Naive thymus-derived CD8-positive, alpha-beta T cell (primary cell): ENCODE data around the gene LTBP1. TPM values are rescaled to one million over a fixed set of nuclear protein-coding genes. Genes with fewer than 3 reads are reported as not detected.
A peak's percentile ranks its signal among the peaks of the same experiment; 100 is the strongest.

ENCODE experiments used
- ATAC-seq, 2 donors: fragments of 150-1000 bp; cut with Tn5 transposase in 1 of 2; sonication (Bioruptor Pico), chemical (Tn5 transposase) in 1 of 2; 1 replicate in 1 of 2; 2 replicates in 1 of 2; pipeline ENCODE4 v1.10.0; 2021; ENCODE audit warnings: mild to moderate bottlenecking in 2 of 2, moderate library complexity in 2 of 2
- POLR2A ChIA-PET: fragments of 350-600 bp; sonication (Branson Sonifier 250); formaldehyde crosslinking; loops from one replicate; lab custom pipeline; 2021; ENCODE audit warnings: antibody characterized with exemption; lab: Charles Lee
- DNase-seq, 10 donors: peaks; one replicate each; pipeline versions ENCODE4 v3.0.0 to v3.0.0-alpha.2; 2020 to 2022
- H3K27ac Mint-ChIP-seq, 10 donors: one replicate each; pipeline ENCODE4 v1.8.0; 2020 to 2022; ENCODE audit warnings: mild to moderate bottlenecking in 10 of 10, mixed read lengths in 10 of 10, moderate library complexity in 4 of 10, inconsistent platforms in 1 of 10
- H3K27me3 Mint-ChIP-seq, 5 donors: one replicate each; pipeline ENCODE4 v1.8.0; 2021 to 2022; ENCODE audit warnings: mixed read lengths in 5 of 5
- H3K36me3 Mint-ChIP-seq, 3 donors: one replicate each; pipeline ENCODE4 v1.8.0; 2020 to 2022; ENCODE audit warnings: mixed read lengths in 3 of 3, mild to moderate bottlenecking in 2 of 3, inconsistent platforms in 1 of 3
- H3K4me1 Mint-ChIP-seq, 4 donors: one replicate each; pipeline ENCODE4 v1.8.0; 2021 to 2022; ENCODE audit warnings: mixed read lengths in 4 of 4
- H3K4me3 Mint-ChIP-seq, 10 donors: one replicate each; pipeline ENCODE4 v1.8.0; 2020 to 2022; ENCODE audit warnings: mild to moderate bottlenecking in 10 of 10, mixed read lengths in 10 of 10, moderate library complexity in 6 of 10, inconsistent platforms in 1 of 10
- H3K9me3 Mint-ChIP-seq, 9 donors: one replicate each; pipeline ENCODE4 v1.8.0; 2020 to 2022; ENCODE audit warnings: mixed read lengths in 9 of 9, mild to moderate bottlenecking in 3 of 9, inconsistent platforms in 1 of 9, moderate library complexity in 1 of 9
- polyA plus RNA-seq, 3 donors: library from polyadenylated mRNA; unstranded; fragments of 300-500 nt; fragmentation: Illumina TruSeq; gene quantifications; one replicate each; pipeline ENCODE4 v1.2.3, GENCODE V29; 2021
- total RNA-seq, 8 experiments: library from RNA in 2 of 8; stranded (reverse) in 2 of 8; gene quantifications; one replicate each; pipeline ENCODE4 v1.2.3 and lab custom pipeline; 2021 to 2026

Gene LTBP1
- total and polyA plus RNA-seq, 5 experiments from 2014 or later: 0.02 TPM; not detected in 4

DNA sequence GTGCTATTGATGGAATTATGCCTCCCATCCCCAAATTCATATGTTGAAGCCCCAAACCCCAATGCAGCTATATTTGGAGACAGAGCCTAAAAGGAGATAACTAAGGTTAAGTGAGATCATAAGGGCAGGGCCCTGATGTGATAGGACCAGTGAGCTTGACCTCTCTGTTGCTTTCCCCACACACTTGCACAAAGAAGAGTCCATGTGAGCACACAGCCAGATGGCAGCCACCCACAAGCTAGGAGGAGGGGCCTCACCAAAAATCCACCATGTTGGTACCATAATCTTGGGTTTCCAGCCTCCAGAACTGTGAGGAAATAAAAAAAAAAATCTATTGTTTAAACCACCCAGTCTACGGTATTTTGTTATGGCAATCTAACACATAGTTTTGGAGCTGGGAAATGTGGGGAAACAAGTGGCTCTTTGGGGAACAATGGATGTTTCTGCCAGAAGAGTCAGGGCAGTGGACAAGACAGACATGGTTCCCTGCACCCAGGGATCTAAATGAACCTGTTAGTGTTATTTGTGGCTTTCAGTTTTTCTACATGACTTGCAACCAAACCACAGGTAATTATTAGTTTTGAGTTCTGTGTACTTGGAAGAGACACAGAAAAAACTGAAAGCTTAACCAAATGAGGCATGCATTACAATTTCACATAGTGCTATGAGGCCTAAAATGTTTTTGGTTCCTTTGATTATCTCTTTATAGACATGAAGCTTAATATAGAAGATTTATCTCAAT, 259.1 kb downstream of the LTBP1 start:
- H3K27me3 Mint-ChIP-seq: peaks cover 0 to 1% (median 0%) of the 10 kb centered on the region in 5 donors
- DNase-seq: no peak
- ATAC-seq: no peak
- H3K4me1 Mint-ChIP-seq: no peaks in the 10 kb centered on the region
- no peak overlapping the region for H3K27ac Mint-ChIP-seq
- no peak overlapping the region for H3K4me3 Mint-ChIP-seq
- H3K9me3 Mint-ChIP-seq: no peaks in the 10 kb centered on the region
- no peaks in the 10 kb centered on the region for H3K36me3 Mint-ChIP-seq
- POLR2A ChIA-PET: no interaction called here

DNA sequence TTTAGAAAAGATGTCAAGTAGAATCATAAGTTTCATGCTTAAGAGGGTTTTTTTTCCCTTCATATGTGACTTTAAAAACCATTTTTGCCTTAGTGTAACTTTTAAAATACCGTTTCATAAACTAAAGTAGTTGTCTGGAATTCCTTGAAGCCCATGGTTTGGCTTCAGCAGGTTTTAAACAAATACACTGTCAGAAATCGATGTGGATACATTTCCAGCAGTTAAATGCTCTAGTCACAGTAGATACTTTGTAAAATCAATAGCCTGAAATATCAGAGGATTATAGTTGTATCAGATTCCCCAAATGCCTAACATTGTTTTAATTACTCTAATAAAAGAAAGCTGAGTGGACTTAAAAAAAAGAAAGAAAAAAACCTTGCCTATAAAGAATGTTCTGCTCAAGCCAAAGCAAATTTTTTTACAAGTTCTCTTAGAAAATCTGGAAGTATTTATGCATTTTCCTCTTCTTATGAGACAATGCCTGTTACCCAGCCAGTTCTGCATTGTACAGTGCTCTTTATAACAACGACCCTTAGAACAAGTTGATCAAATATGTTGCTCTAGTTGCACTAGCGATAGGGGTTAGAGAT, 260.5 kb downstream of the LTBP1 start:
- ATAC-seq: no peak
- H3K27ac Mint-ChIP-seq: no peak overlapping the region
- H3K27me3 Mint-ChIP-seq: peaks cover 0 to 2% (median 0%) of the 10 kb centered on the region in 5 donors
- no peaks in the 10 kb centered on the region for H3K9me3 Mint-ChIP-seq
- no peaks in the 10 kb centered on the region for H3K4me1 Mint-ChIP-seq
- no peak for DNase-seq
- POLR2A ChIA-PET: no interaction called here
- H3K36me3 Mint-ChIP-seq: no peaks in the 10 kb centered on the region
- H3K4me3 Mint-ChIP-seq: no peak overlapping the region

GRCh38 chr2:33208400-33208799, 261.6 kb downstream of the LTBP1 start:
- no peaks in the 10 kb centered on the region for H3K4me1 Mint-ChIP-seq
- POLR2A ChIA-PET: no interaction called here
- DNase-seq (no peak), ATAC-seq (no peak)
- H3K9me3 Mint-ChIP-seq: no peaks in the 10 kb centered on the region
- H3K4me3 Mint-ChIP-seq: peak overlapping the region in 1 of 10 donors; percentile 3
- peaks cover 0 to 2% (median 0%) of the 10 kb centered on the region in 5 donors for H3K27me3 Mint-ChIP-seq
- peak overlapping the region in 1 of 10 donors; percentile 16 for H3K27ac Mint-ChIP-seq
- H3K36me3 Mint-ChIP-seq: no peaks in the 10 kb centered on the region

- Mint-ChIP-seq H3K27me3 (peaks cover 0 to 5% (median 1%) of the 10 kb centered on the region in 5 donors), H3K27ac (no peak overlapping the region), H3K36me3 (no peaks in the 10 kb centered on the region), H3K9me3 (no peaks in the 10 kb centered on the region), H3K4me3 (no peak overlapping the region), H3K4me1 (no peaks in the 10 kb centered on the region)
- POLR2A ChIA-PET: no interaction called here
- DNase-seq: no peak
- ATAC-seq: no peak
Observed at GRCh38 chr2:33209976-33210375, 263.2 kb downstream of the LTBP1 start.

- H3K27ac Mint-ChIP-seq: no peak overlapping the region
- no peaks in the 10 kb centered on the region for H3K9me3 Mint-ChIP-seq
- ATAC-seq (no peak), DNase-seq (no peak)
- no peak overlapping the region for H3K4me3 Mint-ChIP-seq
- H3K4me1 Mint-ChIP-seq: no peaks in the 10 kb centered on the region
- POLR2A ChIA-PET: no interaction called here
- H3K36me3 Mint-ChIP-seq: no peaks in the 10 kb centered on the region
- peaks cover 0 to 5% (median 1%) of the 10 kb centered on the region in 5 donors for H3K27me3 Mint-ChIP-seq
Observed at GRCh38 chr2:33210626-33211025, 263.9 kb downstream of the LTBP1 start.

GRCh38 chr2:33212151-33212550, 265.4 kb downstream of the LTBP1 start:
- no peaks in the 10 kb centered on the region for H3K36me3 Mint-ChIP-seq
- H3K4me1 Mint-ChIP-seq: no peaks in the 10 kb centered on the region
- peaks cover 0 to 8% (median 5%) of the 10 kb centered on the region in 5 donors for H3K27me3 Mint-ChIP-seq
- ATAC-seq: no peak
- DNase-seq: no peak
- POLR2A ChIA-PET: no interaction called here
- no peak overlapping the region for H3K4me3 Mint-ChIP-seq
- no peaks in the 10 kb centered on the region for H3K9me3 Mint-ChIP-seq
- H3K27ac Mint-ChIP-seq: no peak overlapping the region

- Mint-ChIP-seq H3K27ac (no peak overlapping the region), H3K9me3 (no peaks in the 10 kb centered on the region), H3K4me3 (no peak overlapping the region), H3K4me1 (no peaks in the 10 kb centered on the region), H3K27me3 (peaks cover 0 to 8% (median 5%) of the 10 kb centered on the region in 5 donors), H3K36me3 (no peaks in the 10 kb centered on the region)
- POLR2A ChIA-PET: no interaction called here
- no peak for ATAC-seq
- DNase-seq: no peak
Observed at GRCh38 chr2:33213244-33213643, 266.5 kb downstream of the LTBP1 start.

DNA sequence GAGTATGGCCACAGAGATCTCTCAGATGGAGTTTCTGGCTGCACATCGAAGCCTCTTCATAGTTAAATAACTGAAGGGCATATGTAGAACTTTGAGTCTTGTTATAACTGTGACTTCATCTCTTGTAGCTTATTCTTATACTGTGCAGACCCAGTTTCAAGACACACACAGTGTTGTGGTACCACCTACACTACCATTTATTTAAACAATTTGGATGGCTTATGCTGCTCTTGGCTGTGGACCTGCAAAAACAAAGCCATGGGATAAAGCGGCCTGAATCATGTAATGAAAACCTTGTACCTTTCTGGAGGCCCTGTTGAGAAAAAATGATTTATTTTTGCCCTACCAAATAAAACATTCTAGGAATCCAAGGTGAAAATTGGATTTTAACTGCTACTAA, 266.9 kb downstream of the LTBP1 start:
- no peak for ATAC-seq
- Mint-ChIP-seq H3K36me3 (no peaks in the 10 kb centered on the region), H3K27ac (no peak overlapping the region), H3K4me1 (no peaks in the 10 kb centered on the region), H3K9me3 (no peaks in the 10 kb centered on the region), H3K4me3 (no peak overlapping the region), H3K27me3 (peaks cover 0 to 8% (median 3%) of the 10 kb centered on the region in 5 donors)
- DNase-seq: no peak
- POLR2A ChIA-PET: no interaction called here

GRCh38 chr2:33214436-33214835, 267.7 kb downstream of the LTBP1 start:
- DNase-seq: no peak
- peak overlapping the region in 1 of 10 donors; percentile 38 for H3K27ac Mint-ChIP-seq
- no peak overlapping the region for H3K4me3 Mint-ChIP-seq
- no peak for ATAC-seq
- no peaks in the 10 kb centered on the region for H3K4me1 Mint-ChIP-seq
- POLR2A ChIA-PET: no interaction called here
- no peaks in the 10 kb centered on the region for H3K36me3 Mint-ChIP-seq
- no peaks in the 10 kb centered on the region for H3K9me3 Mint-ChIP-seq
- peaks cover 0 to 8% (median 3%) of the 10 kb centered on the region in 5 donors for H3K27me3 Mint-ChIP-seq

DNA sequence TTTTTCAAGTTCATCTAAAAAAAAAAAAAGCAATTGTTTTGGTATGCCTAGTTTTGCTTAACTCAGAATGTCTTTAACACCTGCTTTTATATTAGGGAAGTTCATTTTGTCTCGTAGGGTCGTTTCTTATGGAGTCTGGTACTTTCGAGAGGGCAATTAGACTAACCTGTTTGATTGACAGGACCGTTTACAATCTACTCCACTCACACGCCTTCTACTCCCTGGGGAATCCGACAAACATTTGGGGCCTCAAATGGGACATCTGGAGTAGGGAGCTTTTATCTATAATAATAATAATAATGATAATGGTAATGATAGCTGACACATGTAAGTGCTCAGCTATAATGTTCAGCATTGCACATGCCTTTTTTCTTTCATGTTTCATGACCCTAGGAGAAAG, 268.1 kb downstream of the LTBP1 start:
- no peak overlapping the region for H3K4me3 Mint-ChIP-seq
- POLR2A ChIA-PET: no interaction called here
- ATAC-seq (no peak), DNase-seq (no peak)
- no peaks in the 10 kb centered on the region for H3K36me3 Mint-ChIP-seq
- H3K9me3 Mint-ChIP-seq: no peaks in the 10 kb centered on the region
- H3K27ac Mint-ChIP-seq: no peak overlapping the region
- H3K4me1 Mint-ChIP-seq: no peaks in the 10 kb centered on the region
- peaks cover 0 to 8% (median 3%) of the 10 kb centered on the region in 5 donors for H3K27me3 Mint-ChIP-seq

DNA sequence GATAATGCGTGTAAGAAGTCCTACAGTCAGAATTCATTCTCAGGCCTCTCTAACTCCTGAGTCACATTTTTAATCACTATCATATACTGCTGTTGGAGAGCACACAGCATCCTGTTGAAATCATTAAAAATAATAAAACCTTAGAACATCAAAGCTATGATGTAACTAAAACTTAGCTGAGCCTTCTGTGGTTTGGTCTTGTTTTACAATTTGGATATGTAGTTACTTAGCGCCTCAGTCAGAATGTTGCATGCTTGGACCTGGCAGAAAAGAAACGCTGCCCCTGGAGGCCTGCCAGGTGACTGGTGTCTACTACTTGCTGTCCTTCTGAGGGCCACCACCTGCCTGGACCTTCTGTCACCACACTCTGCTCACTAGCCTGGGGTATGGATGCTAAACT, 268.5 kb downstream of the LTBP1 start:
- POLR2A ChIA-PET: no interaction called here
- Mint-ChIP-seq H3K27ac (no peak overlapping the region), H3K4me1 (no peaks in the 10 kb centered on the region), H3K9me3 (no peaks in the 10 kb centered on the region), H3K4me3 (no peak overlapping the region), H3K27me3 (peaks cover 0 to 8% (median 3%) of the 10 kb centered on the region in 5 donors), H3K36me3 (no peaks in the 10 kb centered on the region)
- ATAC-seq: no peak
- DNase-seq: no peak

- POLR2A ChIA-PET: no interaction called here
- DNase-seq (no peak), ATAC-seq (no peak)
- Mint-ChIP-seq H3K27ac (no peak overlapping the region), H3K4me1 (no peaks in the 10 kb centered on the region), H3K9me3 (no peaks in the 10 kb centered on the region), H3K27me3 (peaks cover 0 to 8% (median 3%) of the 10 kb centered on the region in 5 donors), H3K4me3 (no peak overlapping the region), H3K36me3 (no peaks in the 10 kb centered on the region)
Observed at GRCh38 chr2:33215983-33216382, 269.2 kb downstream of the LTBP1 start.

DNA sequence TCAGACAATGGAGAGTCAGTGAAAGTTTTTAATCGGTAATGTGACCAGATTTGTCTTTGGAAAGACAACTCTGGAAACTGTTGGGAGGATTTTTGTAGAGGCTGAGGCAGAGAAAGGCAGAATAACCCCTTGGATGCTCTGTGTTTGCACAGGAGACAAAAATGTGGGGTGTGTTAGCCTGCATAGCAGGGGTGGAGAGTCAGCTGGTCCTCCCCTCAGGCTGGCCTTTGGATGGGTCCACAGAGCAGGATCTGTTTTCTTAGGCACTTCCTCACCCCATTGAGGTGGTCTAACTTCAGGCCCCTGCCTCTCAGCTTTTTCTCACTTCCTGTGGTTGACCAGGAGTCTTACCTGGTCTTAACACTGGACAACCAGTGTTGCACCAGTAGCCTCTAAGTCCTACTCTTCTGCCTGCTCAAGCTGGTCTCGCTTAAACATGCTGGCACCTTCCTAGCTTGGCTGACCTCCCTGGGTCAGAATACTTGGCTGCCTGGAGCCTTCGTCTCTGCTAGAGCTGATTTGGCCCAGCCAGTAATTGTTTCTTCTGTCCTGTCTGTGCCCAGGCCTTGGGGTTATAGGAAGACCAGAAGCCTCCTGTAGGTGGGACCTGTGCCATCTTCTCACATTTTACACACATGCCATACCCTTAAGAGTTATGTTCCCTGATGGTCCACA, 269.9 kb downstream of the LTBP1 start:
- Mint-ChIP-seq H3K27me3 (peaks cover 0 to 8% (median 3%) of the 10 kb centered on the region in 5 donors), H3K9me3 (no peaks in the 10 kb centered on the region), H3K36me3 (no peaks in the 10 kb centered on the region), H3K4me3 (no peak overlapping the region), H3K4me1 (no peaks in the 10 kb centered on the region), H3K27ac (no peak overlapping the region)
- no peak for DNase-seq
- POLR2A ChIA-PET: no interaction called here
- ATAC-seq: no peak
